Brain microvascular endothelial cell (primary cell): ENCODE measurements around the gene HMGB3.

Experiments
- DNase-seq: peaks from one replicate; pipeline ENCODE4 v3.0.0-alpha.2; 2020
- H3K27ac ChIP-seq: fragments of 250-450 bp; sonication (Bioruptor Pico); 2 replicates; pipeline ENCODE4 v1.5.1; 2020; ENCODE audit warnings: mild to moderate bottlenecking, moderate library complexity
- H3K27me3 ChIP-seq: fragments of 250-450 bp; sonication (Bioruptor Pico); replicated peaks from 2 replicates; pipeline ENCODE4 v1.5.1; 2020; ENCODE audit warnings: mild to moderate bottlenecking
- H3K36me3 ChIP-seq: fragments of 250-450 bp; sonication (Bioruptor Pico); replicated peaks from 2 replicates; pipeline ENCODE4 v1.5.1; 2020; ENCODE audit warnings: mild to moderate bottlenecking
- H3K4me3 ChIP-seq: 2 replicates; pipeline ENCODE4 v1.5.1; 2011; ENCODE audit warnings: low read depth, mild to moderate bottlenecking, control low read depth, low read length, moderate library complexity
- in situ Hi-C: cut with HindIII; loops from 2 replicates; pipeline ENCODE4 v1.10.0; 2017; ENCODE audit warnings: low sequenced_read_pairs, low pct_ligation_motif_present
- TF ChIP-seq, protein P1 (sequence below): IDR thresholded peaks from 2 replicates; pipeline ENCODE4 v1.5.1; 2011; ENCODE audit warnings: low read depth, mild to moderate bottlenecking, moderate library complexity, low read length, control low read depth, inconsistent platforms; ENCODE audit errors: missing control alignments

Gene HMGB3

DNA sequence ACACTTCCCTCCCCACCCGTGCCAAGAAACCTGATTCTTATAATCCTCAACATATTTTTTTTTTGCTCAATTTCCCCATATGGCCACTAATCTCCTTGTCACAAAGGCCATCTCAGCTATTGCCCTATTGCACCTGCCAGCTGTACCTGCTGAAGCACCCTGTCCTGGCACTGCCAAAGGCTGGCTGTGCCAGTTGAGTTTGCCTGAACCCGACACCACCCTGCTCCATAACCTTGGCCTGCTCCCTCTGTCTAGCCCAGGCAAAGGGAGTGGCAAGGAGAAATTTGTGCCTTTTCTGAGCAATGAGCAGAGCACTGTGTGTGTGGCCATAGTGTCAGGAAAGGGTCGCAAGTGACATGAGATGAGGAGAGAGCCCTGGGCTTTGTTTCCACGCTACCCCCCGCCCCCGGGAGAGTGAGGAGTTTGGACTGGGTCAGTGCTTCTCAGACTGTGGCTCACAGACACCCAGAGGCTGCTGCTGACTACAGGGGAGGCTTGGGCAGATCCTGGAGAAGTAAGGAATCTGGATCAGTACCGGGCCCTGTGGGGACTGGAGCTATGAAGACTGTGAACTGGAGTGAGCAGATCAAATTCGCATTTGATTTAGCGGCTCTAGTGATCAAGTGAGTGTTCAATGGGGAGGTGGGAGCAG lies 42.2 kb upstream of the HMGB3 start:
- in situ Hi-C loops, result no loop called here
- H3K4me3 ChIP-seq, result no peak overlapping the region

DNA sequence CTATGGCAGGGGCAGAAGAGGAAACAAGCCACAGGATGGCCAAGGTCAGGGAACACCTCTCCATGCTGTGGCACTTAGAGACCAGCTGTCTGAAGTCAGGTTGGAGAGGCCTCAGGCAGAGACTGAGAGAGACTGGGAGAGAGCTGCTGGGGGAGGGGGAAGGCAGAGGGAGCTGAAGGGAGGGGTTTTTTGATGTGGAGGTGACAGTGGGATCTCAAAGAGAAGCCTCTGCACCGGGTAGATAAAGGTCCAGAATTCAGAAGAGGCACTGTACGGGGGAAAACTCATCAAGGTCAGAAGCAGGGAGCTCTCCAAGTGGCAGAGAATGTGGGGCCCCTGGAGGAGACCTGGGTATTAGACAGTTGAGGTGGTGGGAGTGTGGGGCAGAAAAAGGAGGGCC lies 41.6 kb upstream of the HMGB3 start:
- DNase-seq, result no peak
- no peak overlapping the region for H3K4me3 ChIP-seq
- in situ Hi-C loops, result no loop called here
- H3K27ac ChIP-seq, result no peak overlapping the region
- no peaks in the 10 kb centered on the region for H3K36me3 ChIP-seq
- H3K27me3 ChIP-seq, result no peaks in the 10 kb centered on the region
- TF ChIP-seq, protein P1, sequence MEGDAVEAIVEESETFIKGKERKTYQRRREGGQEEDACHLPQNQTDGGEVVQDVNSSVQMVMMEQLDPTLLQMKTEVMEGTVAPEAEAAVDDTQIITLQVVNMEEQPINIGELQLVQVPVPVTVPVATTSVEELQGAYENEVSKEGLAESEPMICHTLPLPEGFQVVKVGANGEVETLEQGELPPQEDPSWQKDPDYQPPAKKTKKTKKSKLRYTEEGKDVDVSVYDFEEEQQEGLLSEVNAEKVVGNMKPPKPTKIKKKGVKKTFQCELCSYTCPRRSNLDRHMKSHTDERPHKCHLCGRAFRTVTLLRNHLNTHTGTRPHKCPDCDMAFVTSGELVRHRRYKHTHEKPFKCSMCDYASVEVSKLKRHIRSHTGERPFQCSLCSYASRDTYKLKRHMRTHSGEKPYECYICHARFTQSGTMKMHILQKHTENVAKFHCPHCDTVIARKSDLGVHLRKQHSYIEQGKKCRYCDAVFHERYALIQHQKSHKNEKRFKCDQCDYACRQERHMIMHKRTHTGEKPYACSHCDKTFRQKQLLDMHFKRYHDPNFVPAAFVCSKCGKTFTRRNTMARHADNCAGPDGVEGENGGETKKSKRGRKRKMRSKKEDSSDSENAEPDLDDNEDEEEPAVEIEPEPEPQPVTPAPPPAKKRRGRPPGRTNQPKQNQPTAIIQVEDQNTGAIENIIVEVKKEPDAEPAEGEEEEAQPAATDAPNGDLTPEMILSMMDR, result no peak

More for the DNA sequence above, 42.2 kb upstream of the HMGB3 start:
- Histone ChIP-seq H3K27me3 (no peaks in the 10 kb centered on the region), H3K27ac (no peak overlapping the region), H3K36me3 (no peaks in the 10 kb centered on the region)
- no peak for DNase-seq
- TF ChIP-seq, protein P1, result no peak

DNA sequence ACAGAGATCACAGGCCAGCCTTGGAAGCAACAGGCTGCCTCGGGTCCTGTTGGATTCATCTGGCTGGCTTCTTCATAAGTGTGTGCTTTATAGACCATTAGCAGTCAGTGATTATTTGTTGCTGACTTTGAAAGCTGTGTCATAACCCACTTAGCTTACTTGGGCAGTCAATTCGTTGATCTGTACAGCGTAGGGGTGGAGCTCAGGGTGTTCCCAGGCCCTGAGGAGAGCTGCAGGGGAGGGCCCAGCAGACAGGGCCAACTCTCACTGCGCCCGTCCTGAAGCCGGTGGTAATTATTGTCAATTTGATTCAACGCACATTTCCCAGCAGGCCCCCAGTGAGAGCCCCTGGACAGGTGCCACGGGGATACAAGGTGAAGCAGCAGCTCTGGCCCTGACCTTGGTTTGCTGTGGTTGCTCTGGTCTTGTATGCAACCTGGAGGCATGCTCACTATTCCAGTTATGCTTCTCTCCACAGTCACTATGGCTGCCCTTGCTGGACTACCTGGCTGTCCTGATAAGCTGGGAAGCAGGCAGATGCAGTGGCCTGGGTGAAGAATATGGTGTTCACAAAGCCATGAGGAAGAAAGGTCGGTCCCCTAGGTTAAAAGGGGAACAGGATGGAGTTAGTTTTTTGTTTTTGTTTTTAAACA lies 40.1 kb upstream of the HMGB3 start:
- no peak overlapping the region for H3K4me3 ChIP-seq
- H3K27ac ChIP-seq, result no peak overlapping the region
- no peaks in the 10 kb centered on the region for H3K36me3 ChIP-seq
- TF ChIP-seq, protein P1, result no peak
- in situ Hi-C loops, result no loop called here
- no peak for DNase-seq
- no peaks in the 10 kb centered on the region for H3K27me3 ChIP-seq

DNA sequence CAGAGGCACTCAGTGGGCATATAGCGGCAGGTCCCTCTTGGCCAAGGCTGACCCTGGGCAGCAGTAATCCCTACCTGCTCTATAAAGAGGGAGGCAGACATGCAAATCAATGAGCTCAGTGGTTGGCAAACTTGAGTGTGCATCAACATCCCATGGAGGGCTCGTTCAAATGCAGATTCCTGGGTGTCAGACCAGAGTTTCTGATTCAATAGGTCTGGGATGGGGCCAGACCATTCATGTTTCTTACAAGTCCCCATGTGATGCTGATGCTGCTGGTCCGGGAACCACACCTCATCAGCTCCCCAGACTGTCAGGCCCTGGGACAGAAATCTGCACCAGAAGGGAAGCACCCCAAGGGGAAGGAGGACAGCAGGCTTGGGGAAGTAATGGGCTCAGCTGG lies 38.9 kb upstream of the HMGB3 start:
- no peaks in the 10 kb centered on the region for H3K36me3 ChIP-seq
- in situ Hi-C loops, result no loop called here
- no peak overlapping the region for H3K27ac ChIP-seq
- no peak for DNase-seq
- H3K27me3 ChIP-seq, result no peaks in the 10 kb centered on the region
- no peak overlapping the region for H3K4me3 ChIP-seq
- TF ChIP-seq, protein P1, result no peak

DNA sequence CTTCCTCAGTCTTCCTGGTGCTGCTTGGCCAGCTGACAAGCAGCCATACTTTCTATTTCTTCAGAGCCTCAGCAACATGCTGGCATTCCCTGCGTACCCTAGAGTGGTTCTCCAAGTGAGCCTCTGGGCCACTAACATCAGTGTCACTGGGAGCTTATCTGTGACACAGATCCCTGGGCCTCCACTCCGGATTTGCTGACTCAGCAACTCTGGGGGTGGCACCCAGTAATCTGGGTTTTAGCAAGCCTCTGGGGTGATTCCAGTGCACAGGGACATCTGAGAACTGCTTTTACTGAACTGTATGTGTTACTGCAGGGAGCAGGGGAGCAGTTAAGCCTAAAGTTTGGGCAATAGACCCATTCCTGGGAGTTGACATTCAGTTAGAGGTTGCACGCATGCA lies 28.2 kb upstream of the HMGB3 start:
- DNase-seq, result no peak

More for the DNA sequence above, 28.2 kb upstream of the HMGB3 start:
- Histone ChIP-seq H3K36me3 (no peaks in the 10 kb centered on the region), H3K27me3 (no peaks in the 10 kb centered on the region), H3K27ac (no peak overlapping the region), H3K4me3 (no peak overlapping the region)
- in situ Hi-C loops, result no loop called here
- TF ChIP-seq, protein P1, result no peak
